ENCODE results near the gene GHDC. TPM values are rescaled to one million over a fixed set of nuclear protein-coding genes. Genes with fewer than 3 reads are reported as not detected.

The GHDC gene
- total and polyA plus RNA-seq, 2 donors (not counting 3 experiments of a cell fraction or from before 2014, with no cell fraction given): 9.8 to 11.2 TPM

GRCh38 chr17:42155614-42156045, 38.7 kb downstream of the GHDC start:
- no peak for FAIRE-seq

More at GRCh38 chr17:42155614-42156045, 38.7 kb downstream of the GHDC start:
- H3K4me1 ChIP-seq (ENCODE audit: control insufficient read depth, extremely low read depth, insufficient read depth, low read length): peaks cover 13% of the 10 kb centered on the region
- H3K27ac ChIP-seq (ENCODE audit: insufficient read depth, low read depth, low read length): no peak overlapping the region
- peak overlapping the region; percentile 46 to 100 (median 67) for H3K4me3 ChIP-seq (replicated peaks in 1 of 3; ENCODE audit: insufficient read depth in 1 of 3, low read depth in 1 of 3, low read length in 3 of 3)
- BruUV-seq (replicated peaks): no TSS peak
- TF ChIP-seq POLR2A (IDR thresholded peaks at IDR 0.05; ENCODE audit: low read depth, low read length) (no peak), EZH2 (IDR thresholded peaks at IDR 0.05; ENCODE audit: borderline replicate concordance, low read depth, low read length, severe bottlenecking) (no peak), MYC (IDR thresholded peaks at IDR 0.05; ENCODE audit: low read depth, low read length) (no peak), CTCF (IDR thresholded peaks at IDR 0.05; ENCODE audit: extremely low read depth in 1 of 2, insufficient read depth in 1 of 2, low read depth in 1 of 2, low read length in 2 of 2) (no peak), FOS (IDR thresholded peaks at IDR 0.05; ENCODE audit: borderline replicate concordance, insufficient read depth, low read length) (no peak), MAX (IDR thresholded peaks at IDR 0.05; ENCODE audit: insufficient read depth, insufficient read length) (no peak), JUN (IDR thresholded peaks at IDR 0.05; ENCODE audit: borderline replicate concordance, insufficient read depth, insufficient read length, low read depth) (no peak)
- no peak for DNase-seq (ENCODE audit: low read depth, low spot score)
- H3K27me3 ChIP-seq (ENCODE audit: control insufficient read depth in 2 of 2, insufficient read depth in 2 of 2, low read length in 2 of 2): no peaks in the 10 kb centered on the region
- peaks cover 40% of the 10 kb centered on the region for H3K79me2 ChIP-seq (ENCODE audit: control insufficient read depth, insufficient read depth, low read length)
- CTCF ChIA-PET: interaction anchor here (1.4 kb wide), 1 partner anchor 26 kb away, joined by 4 read pairs; the partner anchor contains the start of gene KCNH4
- intact Hi-C loops (cut with micrococcal nuclease) (loop anchor here (1.0 kb wide), 2 partner anchors 34 to 39 kb away; partner anchors contain the start of genes GHDC and KAT2A), dilution Hi-C loops (cut with MboI; ENCODE audit: extremely low pct_ligation_motif_present, low sequenced_read_pairs) (no loop called here)
- no peak overlapping the region for H3K9ac ChIP-seq (replicated peaks; ENCODE audit: extremely low read depth, insufficient read depth, low read length)
- H3K9me3 ChIP-seq (replicated peaks; ENCODE audit: control insufficient read depth, insufficient read depth, low read length): no peaks in the 10 kb centered on the region
- POLR2A ChIA-PET: no interaction called here
- H3K4me2 ChIP-seq (ENCODE audit: insufficient read depth, low read length): peak overlapping the region; percentile 69
- no peaks in the 10 kb centered on the region for H3K9me1 ChIP-seq (replicated peaks; ENCODE audit: control insufficient read depth, extremely low read depth, insufficient read depth, low read length)
- peaks cover 0 to 6% of the 10 kb centered on the region in 2 experiments for H3K36me3 ChIP-seq (ENCODE audit: control insufficient read depth in 2 of 2, extremely low read depth in 1 of 2, insufficient read depth in 2 of 2, low read length in 2 of 2)
- H2AFZ ChIP-seq (ENCODE audit: low read depth, low read length): peak overlapping the region; percentile 66
- peaks cover 4% of the 10 kb centered on the region for H4K20me1 ChIP-seq (replicated peaks; ENCODE audit: control insufficient read depth, extremely low read depth, insufficient read depth, low read length)

All from endothelial cell of umbilical vein (primary cell).